Measurements from ENCODE around the gene WDR74.
"Not testable (repeated sequence)": the region's sequence is repeated elsewhere in the genome, so short reads cannot be mapped to it uniquely, and the experiment has no call there.

The WDR74 gene

GRCh38 chr11:62851807-62852522, 12.6 kb upstream of the WDR74 start:
- Histone ChIP-seq H3K27ac (ENCODE audit: insufficient read depth, low read depth, low read length, poor library complexity, severe bottlenecking) (no peak overlapping the region), H3K27me3 (ENCODE audit: control insufficient read depth, insufficient read depth, low read length, poor library complexity, severe bottlenecking) (no peaks in the 10 kb centered on the region), H3K4me3 (ENCODE audit: insufficient read depth, low read depth, low read length) (no peak overlapping the region), H3K4me1 (ENCODE audit: control insufficient read depth, insufficient read depth, low read length) (peaks cover 13% of the 10 kb centered on the region), H3K9me3 (ENCODE audit: control insufficient read depth, low read length) (no peaks in the 10 kb centered on the region), H3K36me3 (ENCODE audit: control insufficient read depth, insufficient read depth, low read length) (peaks cover 34% of the 10 kb centered on the region)
- 65 to 72% methylated on average over 3 of the region's 3 CpGs for WGBS, 2 experiments

- no peak overlapping the region for H3K27ac ChIP-seq (ENCODE audit: insufficient read depth, low read depth, low read length, poor library complexity, severe bottlenecking)
- H3K9me3 ChIP-seq (ENCODE audit: control insufficient read depth, low read length): no peaks in the 10 kb centered on the region
- H3K4me1 ChIP-seq (ENCODE audit: control insufficient read depth, insufficient read depth, low read length): peaks cover 13% of the 10 kb centered on the region
- WGBS, 2 experiments: 44 to 48% methylated on average over 15 of the region's 15 CpGs
- H3K27me3 ChIP-seq (ENCODE audit: control insufficient read depth, insufficient read depth, low read length, poor library complexity, severe bottlenecking): no peaks in the 10 kb centered on the region
- peaks cover 34% of the 10 kb centered on the region for H3K36me3 ChIP-seq (ENCODE audit: control insufficient read depth, insufficient read depth, low read length)
- H3K4me3 ChIP-seq (ENCODE audit: insufficient read depth, low read depth, low read length): no peak overlapping the region
Measured at GRCh38 chr11:62850911-62851806, 11.8 kb upstream of the WDR74 start.

- Histone ChIP-seq H3K4me3 (ENCODE audit: insufficient read depth, low read depth, low read length) (no peak overlapping the region), H3K4me1 (ENCODE audit: control insufficient read depth, insufficient read depth, low read length) (peaks cover 5% of the 10 kb centered on the region), H3K27ac (ENCODE audit: insufficient read depth, low read depth, low read length, poor library complexity, severe bottlenecking) (no peak overlapping the region), H3K36me3 (ENCODE audit: control insufficient read depth, insufficient read depth, low read length) (peaks cover 11% of the 10 kb centered on the region), H3K9me3 (ENCODE audit: control insufficient read depth, low read length) (no peaks in the 10 kb centered on the region), H3K27me3 (ENCODE audit: control insufficient read depth, insufficient read depth, low read length, poor library complexity, severe bottlenecking) (no peaks in the 10 kb centered on the region)
- WGBS, 2 experiments: 75 to 94% methylated on average over 1 of the region's 1 CpG
Measured at GRCh38 chr11:62847767-62848314, 8.5 kb upstream of the WDR74 start.

GRCh38 chr11:62846177-62846576, 6.8 kb upstream of the WDR74 start:
- no peaks in the 10 kb centered on the region for H3K27me3 ChIP-seq (ENCODE audit: control insufficient read depth, insufficient read depth, low read length, poor library complexity, severe bottlenecking)
- H3K36me3 ChIP-seq (ENCODE audit: control insufficient read depth, insufficient read depth, low read length): no peaks in the 10 kb centered on the region
- H3K4me1 ChIP-seq (ENCODE audit: control insufficient read depth, insufficient read depth, low read length): peaks cover 9% of the 10 kb centered on the region
- H3K27ac ChIP-seq (ENCODE audit: insufficient read depth, low read depth, low read length, poor library complexity, severe bottlenecking): no peak overlapping the region
- no peak overlapping the region for H3K4me3 ChIP-seq (ENCODE audit: insufficient read depth, low read depth, low read length)
- H3K9me3 ChIP-seq (ENCODE audit: control insufficient read depth, low read length): no peaks in the 10 kb centered on the region
- 90 to 91% methylated on average over 3 of the region's 3 CpGs for WGBS, 2 experiments

- Histone ChIP-seq H3K27ac (ENCODE audit: insufficient read depth, low read depth, low read length, poor library complexity, severe bottlenecking) (no peak overlapping the region), H3K4me1 (ENCODE audit: control insufficient read depth, insufficient read depth, low read length) (peaks cover 12% of the 10 kb centered on the region), H3K27me3 (ENCODE audit: control insufficient read depth, insufficient read depth, low read length, poor library complexity, severe bottlenecking) (no peaks in the 10 kb centered on the region), H3K4me3 (ENCODE audit: insufficient read depth, low read depth, low read length) (no peak overlapping the region), H3K36me3 (ENCODE audit: control insufficient read depth, insufficient read depth, low read length) (no peaks in the 10 kb centered on the region), H3K9me3 (ENCODE audit: control insufficient read depth, low read length) (no peaks in the 10 kb centered on the region)
- WGBS, 2 experiments: 94 to 95% methylated on average over 3 of the region's 3 CpGs
Measured at GRCh38 chr11:62844154-62844553, 4.8 kb upstream of the WDR74 start.

- WGBS, 2 experiments: 96 to 98% methylated on average over 3 of the region's 3 CpGs
- Histone ChIP-seq H3K4me1 (ENCODE audit: control insufficient read depth, insufficient read depth, low read length) (peaks cover 12% of the 10 kb centered on the region), H3K36me3 (ENCODE audit: control insufficient read depth, insufficient read depth, low read length) (no peaks in the 10 kb centered on the region), H3K4me3 (ENCODE audit: insufficient read depth, low read depth, low read length) (no peak overlapping the region), H3K27me3 (ENCODE audit: control insufficient read depth, insufficient read depth, low read length, poor library complexity, severe bottlenecking) (no peaks in the 10 kb centered on the region), H3K9me3 (ENCODE audit: control insufficient read depth, low read length) (no peaks in the 10 kb centered on the region), H3K27ac (ENCODE audit: insufficient read depth, low read depth, low read length, poor library complexity, severe bottlenecking) (no peak overlapping the region)
Measured at GRCh38 chr11:62843466-62843865, 4.1 kb upstream of the WDR74 start.

- Histone ChIP-seq H3K4me3 (ENCODE audit: insufficient read depth, low read depth, low read length) (peak overlapping the region; percentile 16), H3K4me1 (ENCODE audit: control insufficient read depth, insufficient read depth, low read length) (peaks cover 12% of the 10 kb centered on the region), H3K27ac (ENCODE audit: insufficient read depth, low read depth, low read length, poor library complexity, severe bottlenecking) (peak overlapping the region; percentile 96)
- not testable (repeated sequence) for H3K9me3 ChIP-seq (ENCODE audit: control insufficient read depth, low read length); H3K27me3 ChIP-seq (ENCODE audit: control insufficient read depth, insufficient read depth, low read length, poor library complexity, severe bottlenecking); H3K36me3 ChIP-seq (ENCODE audit: control insufficient read depth, insufficient read depth, low read length)
- 86 to 90% methylated on average over 8 to 9 of the region's 9 CpGs for WGBS, 2 experiments
Measured at GRCh38 chr11:62842891-62843290, 3.5 kb upstream of the WDR74 start.

- WGBS, 2 experiments: 6% methylated on average over 30 of the region's 30 CpGs
- no peaks in the 10 kb centered on the region for H3K9me3 ChIP-seq (ENCODE audit: control insufficient read depth, low read length)
- H3K27ac ChIP-seq (ENCODE audit: insufficient read depth, low read depth, low read length, poor library complexity, severe bottlenecking): peak overlapping the region; percentile 96
- peak overlapping the region; percentile 37 for H3K4me3 ChIP-seq (ENCODE audit: insufficient read depth, low read depth, low read length)
- H3K4me1 ChIP-seq (ENCODE audit: control insufficient read depth, insufficient read depth, low read length): peaks cover 12% of the 10 kb centered on the region
- no peaks in the 10 kb centered on the region for H3K27me3 ChIP-seq (ENCODE audit: control insufficient read depth, insufficient read depth, low read length, poor library complexity, severe bottlenecking)
- H3K36me3 ChIP-seq (ENCODE audit: control insufficient read depth, insufficient read depth, low read length): no peaks in the 10 kb centered on the region
Measured at GRCh38 chr11:62842171-62842741, 2.9 kb upstream of the WDR74 start.

- no peaks in the 10 kb centered on the region for H3K27me3 ChIP-seq (ENCODE audit: control insufficient read depth, insufficient read depth, low read length, poor library complexity, severe bottlenecking)
- WGBS, 2 experiments: 0% methylated on average over 32 to 33 of the region's 33 CpGs
- peak overlapping the region; percentile 37 for H3K4me3 ChIP-seq (ENCODE audit: insufficient read depth, low read depth, low read length)
Measured at GRCh38 chr11:62841361-62842170, 2.2 kb upstream of the WDR74 start.

More at GRCh38 chr11:62841361-62842170, 2.2 kb upstream of the WDR74 start:
- Histone ChIP-seq H3K9me3 (ENCODE audit: control insufficient read depth, low read length) (no peaks in the 10 kb centered on the region), H3K4me1 (ENCODE audit: control insufficient read depth, insufficient read depth, low read length) (peaks cover 12% of the 10 kb centered on the region), H3K27ac (ENCODE audit: insufficient read depth, low read depth, low read length, poor library complexity, severe bottlenecking) (peak overlapping the region; percentile 96), H3K36me3 (ENCODE audit: control insufficient read depth, insufficient read depth, low read length) (no peaks in the 10 kb centered on the region)
